ENCODE data around the gene SLC2A13. TPM values are rescaled to one million over a fixed set of nuclear protein-coding genes. Genes with fewer than 3 reads are reported as not detected.

The SLC2A13 gene
- total and polyA plus RNA-seq, 9 donors, result 2.6 to 6.4 (median 3.6) TPM

GRCh38 chr12:40028296-40028695 lies 77.6 kb downstream of the SLC2A13 start:
- Histone ChIP-seq H3K27me3 (ENCODE audit: control insufficient read depth, insufficient read depth, low read length) (no peaks in the 10 kb centered on the region), H3K9me3 (replicated peaks; ENCODE audit: control insufficient read depth, low read depth, low read length) (no peaks in the 10 kb centered on the region), H3K27ac (ENCODE audit: low read length) (no peak overlapping the region), H3K36me3 (ENCODE audit: control insufficient read depth, insufficient read depth, low read length) (no peaks in the 10 kb centered on the region), H3K4me1 (ENCODE audit: control insufficient read depth, insufficient read depth, low read length) (no peaks in the 10 kb centered on the region), H3K4me3 (ENCODE audit: low read length) (no peak overlapping the region)
- no CpG with 5 or more reads among the region's 5 CpGs for WGBS (ENCODE audit: insufficient coverage)
- DNase-seq, result no peak

- H3K9me3 ChIP-seq (replicated peaks; ENCODE audit: control insufficient read depth, low read depth, low read length), result no peaks in the 10 kb centered on the region
- H3K27ac ChIP-seq (ENCODE audit: low read length), result no peak overlapping the region
- no peak for DNase-seq
- H3K27me3 ChIP-seq (ENCODE audit: control insufficient read depth, insufficient read depth, low read length), result no peaks in the 10 kb centered on the region
- H3K4me1 ChIP-seq (ENCODE audit: control insufficient read depth, insufficient read depth, low read length), result no peaks in the 10 kb centered on the region
- no peak overlapping the region for H3K4me3 ChIP-seq (ENCODE audit: low read length)
- H3K36me3 ChIP-seq (ENCODE audit: control insufficient read depth, insufficient read depth, low read length), result no peaks in the 10 kb centered on the region
Measured at GRCh38 chr12:40022850-40023249, 83.0 kb downstream of the SLC2A13 start.

- Histone ChIP-seq H3K27me3 (ENCODE audit: control insufficient read depth, insufficient read depth, low read length) (no peaks in the 10 kb centered on the region), H3K27ac (ENCODE audit: low read length) (no peak overlapping the region)
- no peak for DNase-seq
Measured at GRCh38 chr12:40020261-40020691, 85.6 kb downstream of the SLC2A13 start.

GRCh38 chr12:40017488-40017887 lies 88.4 kb downstream of the SLC2A13 start:
- no peak overlapping the region for H3K4me3 ChIP-seq (ENCODE audit: low read length)
- no peaks in the 10 kb centered on the region for H3K27me3 ChIP-seq (ENCODE audit: control insufficient read depth, insufficient read depth, low read length)
- WGBS (ENCODE audit: insufficient coverage), result no CpG with 5 or more reads among the region's 1 CpG
- H3K27ac ChIP-seq (ENCODE audit: low read length), result no peak overlapping the region
- no peaks in the 10 kb centered on the region for H3K9me3 ChIP-seq (replicated peaks; ENCODE audit: control insufficient read depth, low read depth, low read length)
- H3K36me3 ChIP-seq (ENCODE audit: control insufficient read depth, insufficient read depth, low read length), result no peaks in the 10 kb centered on the region
- DNase-seq, result no peak
- H3K4me1 ChIP-seq (ENCODE audit: control insufficient read depth, insufficient read depth, low read length), result no peaks in the 10 kb centered on the region

More at GRCh38 chr12:40020261-40020691, 85.6 kb downstream of the SLC2A13 start:
- no peaks in the 10 kb centered on the region for H3K4me1 ChIP-seq (ENCODE audit: control insufficient read depth, insufficient read depth, low read length)
- H3K9me3 ChIP-seq (replicated peaks; ENCODE audit: control insufficient read depth, low read depth, low read length), result no peaks in the 10 kb centered on the region
- WGBS (ENCODE audit: insufficient coverage), result 86% methylated on average over 2 of the region's 4 CpGs
- no peak overlapping the region for H3K4me3 ChIP-seq (ENCODE audit: low read length)
- no peaks in the 10 kb centered on the region for H3K36me3 ChIP-seq (ENCODE audit: control insufficient read depth, insufficient read depth, low read length)

- no peaks in the 10 kb centered on the region for H3K36me3 ChIP-seq (ENCODE audit: control insufficient read depth, insufficient read depth, low read length)
- no peaks in the 10 kb centered on the region for H3K27me3 ChIP-seq (ENCODE audit: control insufficient read depth, insufficient read depth, low read length)
- no peaks in the 10 kb centered on the region for H3K4me1 ChIP-seq (ENCODE audit: control insufficient read depth, insufficient read depth, low read length)
- no peak for DNase-seq
- H3K4me3 ChIP-seq (ENCODE audit: low read length), result no peak overlapping the region
- no peaks in the 10 kb centered on the region for H3K9me3 ChIP-seq (replicated peaks; ENCODE audit: control insufficient read depth, low read depth, low read length)
- WGBS (ENCODE audit: insufficient coverage), result 63% methylated on average over 1 of the region's 3 CpGs
- H3K27ac ChIP-seq (ENCODE audit: low read length), result no peak overlapping the region
Measured at GRCh38 chr12:40016980-40017379, 88.9 kb downstream of the SLC2A13 start.

GRCh38 chr12:40015881-40016280 lies 90.0 kb downstream of the SLC2A13 start:
- Histone ChIP-seq H3K9me3 (replicated peaks; ENCODE audit: control insufficient read depth, low read depth, low read length) (no peaks in the 10 kb centered on the region), H3K4me3 (ENCODE audit: low read length) (no peak overlapping the region), H3K27me3 (ENCODE audit: control insufficient read depth, insufficient read depth, low read length) (no peaks in the 10 kb centered on the region), H3K4me1 (ENCODE audit: control insufficient read depth, insufficient read depth, low read length) (no peaks in the 10 kb centered on the region), H3K27ac (ENCODE audit: low read length) (no peak overlapping the region), H3K36me3 (ENCODE audit: control insufficient read depth, insufficient read depth, low read length) (no peaks in the 10 kb centered on the region)
- no peak for DNase-seq
- WGBS (ENCODE audit: insufficient coverage), result no CpG with 5 or more reads among the region's 2 CpGs

GRCh38 chr12:40015345-40015744 lies 90.5 kb downstream of the SLC2A13 start:
- no CpG with 5 or more reads among the region's 2 CpGs for WGBS (ENCODE audit: insufficient coverage)
- H3K36me3 ChIP-seq (ENCODE audit: control insufficient read depth, insufficient read depth, low read length), result no peaks in the 10 kb centered on the region
- no peaks in the 10 kb centered on the region for H3K9me3 ChIP-seq (replicated peaks; ENCODE audit: control insufficient read depth, low read depth, low read length)
- no peak for DNase-seq
- no peaks in the 10 kb centered on the region for H3K4me1 ChIP-seq (ENCODE audit: control insufficient read depth, insufficient read depth, low read length)
- H3K4me3 ChIP-seq (ENCODE audit: low read length), result no peak overlapping the region
- H3K27me3 ChIP-seq (ENCODE audit: control insufficient read depth, insufficient read depth, low read length), result no peaks in the 10 kb centered on the region
- no peak overlapping the region for H3K27ac ChIP-seq (ENCODE audit: low read length)

- Histone ChIP-seq H3K27me3 (ENCODE audit: control insufficient read depth, insufficient read depth, low read length) (no peaks in the 10 kb centered on the region), H3K4me3 (ENCODE audit: low read length) (no peak overlapping the region), H3K36me3 (ENCODE audit: control insufficient read depth, insufficient read depth, low read length) (no peaks in the 10 kb centered on the region), H3K9me3 (replicated peaks; ENCODE audit: control insufficient read depth, low read depth, low read length) (no peaks in the 10 kb centered on the region), H3K27ac (ENCODE audit: low read length) (no peak overlapping the region), H3K4me1 (ENCODE audit: control insufficient read depth, insufficient read depth, low read length) (no peaks in the 10 kb centered on the region)
- no CpG with 5 or more reads among the region's 2 CpGs for whole genome bisulfite sequencing (ENCODE audit: insufficient coverage)
- no peak for DNase-seq
Measured at GRCh38 chr12:40013847-40014246, 92.0 kb downstream of the SLC2A13 start.

- Histone ChIP-seq H3K4me1 (ENCODE audit: control insufficient read depth, insufficient read depth, low read length) (no peaks in the 10 kb centered on the region), H3K27ac (ENCODE audit: low read length) (no peak overlapping the region), H3K27me3 (ENCODE audit: control insufficient read depth, insufficient read depth, low read length) (no peaks in the 10 kb centered on the region), H3K9me3 (replicated peaks; ENCODE audit: control insufficient read depth, low read depth, low read length) (no peaks in the 10 kb centered on the region), H3K4me3 (ENCODE audit: low read length) (no peak overlapping the region), H3K36me3 (ENCODE audit: control insufficient read depth, insufficient read depth, low read length) (no peaks in the 10 kb centered on the region)
- no peak for DNase-seq
- WGBS (ENCODE audit: insufficient coverage), result no CpG with 5 or more reads among the region's 1 CpG
Measured at GRCh38 chr12:40013292-40013691, 92.6 kb downstream of the SLC2A13 start.

GRCh38 chr12:40012711-40013110 lies 93.2 kb downstream of the SLC2A13 start:
- no peaks in the 10 kb centered on the region for H3K9me3 ChIP-seq (replicated peaks; ENCODE audit: control insufficient read depth, low read depth, low read length)
- no CpG with 5 or more reads among the region's 3 CpGs for WGBS (ENCODE audit: insufficient coverage)

GRCh38 chr12:40011775-40012129 lies 94.1 kb downstream of the SLC2A13 start:
- no peaks in the 10 kb centered on the region for H3K36me3 ChIP-seq (ENCODE audit: control insufficient read depth, insufficient read depth, low read length)
- H3K9me3 ChIP-seq (replicated peaks; ENCODE audit: control insufficient read depth, low read depth, low read length), result no peaks in the 10 kb centered on the region
- H3K4me1 ChIP-seq (ENCODE audit: control insufficient read depth, insufficient read depth, low read length), result no peaks in the 10 kb centered on the region
- no peak for DNase-seq
- no peaks in the 10 kb centered on the region for H3K27me3 ChIP-seq (ENCODE audit: control insufficient read depth, insufficient read depth, low read length)
- no peak overlapping the region for H3K4me3 ChIP-seq (ENCODE audit: low read length)
- 90% methylated on average over 3 of the region's 3 CpGs for WGBS (ENCODE audit: insufficient coverage)
- no peak overlapping the region for H3K27ac ChIP-seq (ENCODE audit: low read length)

More at GRCh38 chr12:40012711-40013110, 93.2 kb downstream of the SLC2A13 start:
- no peaks in the 10 kb centered on the region for H3K4me1 ChIP-seq (ENCODE audit: control insufficient read depth, insufficient read depth, low read length)
- no peaks in the 10 kb centered on the region for H3K36me3 ChIP-seq (ENCODE audit: control insufficient read depth, insufficient read depth, low read length)
- H3K27ac ChIP-seq (ENCODE audit: low read length), result no peak overlapping the region
- H3K4me3 ChIP-seq (ENCODE audit: low read length), result no peak overlapping the region
- no peaks in the 10 kb centered on the region for H3K27me3 ChIP-seq (ENCODE audit: control insufficient read depth, insufficient read depth, low read length)
- no peak for DNase-seq
